Gastrocnemius medialis (tissue), 4 donors: ENCODE measurements around the gene ZBTB49.

Source experiments
- POLR2A ChIP-seq, 2 donors: fragments of 450-650 bp; IDR thresholded peaks; one replicate each; pipeline ENCODE4 v1.6.1; 2017; ENCODE audit warnings: antibody characterized with exemption in 2 of 2, mild to moderate bottlenecking in 2 of 2, moderate library complexity in 2 of 2
- TF ChIP-seq, protein P1 (sequence below), 5 experiments: fragments of 450-650 bp in 3 of 5; fragments of 200-600 bp in 2 of 5; sonication (generic) in 2 of 5; IDR thresholded peaks in 4 of 5; conservative IDR thresholded peaks in 1 of 5; 1 replicate in 4 of 5; 2 replicates in 1 of 5; pipeline ENCODE4 v1.5.1; 2016 to 2019; ENCODE audit warnings: antibody characterized with exemption in 5 of 5, mild to moderate bottlenecking in 3 of 5, moderate library complexity in 3 of 5

DNA sequence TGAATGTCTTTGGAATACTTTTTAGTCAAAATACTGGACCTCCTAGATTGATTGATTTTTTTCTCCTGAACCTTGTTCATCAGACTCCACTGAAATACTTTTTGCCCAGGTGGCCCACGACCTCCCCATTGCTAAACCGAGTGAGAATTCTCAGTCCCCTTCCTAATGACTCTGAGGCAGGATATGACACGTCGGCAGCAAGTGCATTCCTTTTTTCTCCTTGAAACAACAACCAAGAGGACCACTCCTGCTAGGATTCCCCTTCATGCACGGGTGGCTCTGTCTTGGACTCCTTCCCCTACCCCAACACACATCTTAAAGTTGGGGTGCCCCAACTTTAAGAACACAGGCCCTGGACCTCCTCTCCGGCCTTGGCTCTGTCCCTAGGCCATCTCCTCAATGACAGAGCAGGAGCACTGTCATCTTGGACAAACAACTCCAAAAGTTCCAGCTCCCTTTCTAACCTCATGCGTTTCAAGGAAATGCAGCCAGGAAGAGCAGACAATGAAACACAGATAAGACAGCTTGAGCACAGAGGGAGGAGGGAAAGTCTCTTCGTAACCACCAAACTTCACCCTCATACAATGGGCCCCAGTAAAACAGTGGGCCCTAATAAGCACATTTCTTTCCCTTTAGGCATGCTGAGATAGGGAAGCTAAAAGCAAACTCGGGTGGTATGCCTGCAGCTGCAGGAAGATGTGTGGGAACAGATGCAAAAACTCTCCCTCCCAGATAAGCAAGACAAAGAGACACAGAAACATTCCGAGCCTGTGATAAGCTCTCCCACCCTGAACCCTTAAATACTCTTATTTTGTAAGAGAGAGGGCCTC is 33.9 kb downstream of the ZBTB49 start:
- TF ChIP-seq, protein P1, sequence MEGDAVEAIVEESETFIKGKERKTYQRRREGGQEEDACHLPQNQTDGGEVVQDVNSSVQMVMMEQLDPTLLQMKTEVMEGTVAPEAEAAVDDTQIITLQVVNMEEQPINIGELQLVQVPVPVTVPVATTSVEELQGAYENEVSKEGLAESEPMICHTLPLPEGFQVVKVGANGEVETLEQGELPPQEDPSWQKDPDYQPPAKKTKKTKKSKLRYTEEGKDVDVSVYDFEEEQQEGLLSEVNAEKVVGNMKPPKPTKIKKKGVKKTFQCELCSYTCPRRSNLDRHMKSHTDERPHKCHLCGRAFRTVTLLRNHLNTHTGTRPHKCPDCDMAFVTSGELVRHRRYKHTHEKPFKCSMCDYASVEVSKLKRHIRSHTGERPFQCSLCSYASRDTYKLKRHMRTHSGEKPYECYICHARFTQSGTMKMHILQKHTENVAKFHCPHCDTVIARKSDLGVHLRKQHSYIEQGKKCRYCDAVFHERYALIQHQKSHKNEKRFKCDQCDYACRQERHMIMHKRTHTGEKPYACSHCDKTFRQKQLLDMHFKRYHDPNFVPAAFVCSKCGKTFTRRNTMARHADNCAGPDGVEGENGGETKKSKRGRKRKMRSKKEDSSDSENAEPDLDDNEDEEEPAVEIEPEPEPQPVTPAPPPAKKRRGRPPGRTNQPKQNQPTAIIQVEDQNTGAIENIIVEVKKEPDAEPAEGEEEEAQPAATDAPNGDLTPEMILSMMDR (IDR thresholded peaks at IDR 0.05 in 4 of 5, conservative IDR thresholded peaks at IDR 0.05 in 1 of 5) = no peak
- no peak for TF ChIP-seq POLR2A (IDR thresholded peaks at IDR 0.05)
